GM21737 (cell line): ENCODE measurements around the gene FBN1.

Source experiments
- ATAC-seq: cut with Tn5 transposase; IDR thresholded peaks from one replicate; pipeline ENCODE4 v1.9.1; 2021; ENCODE audit warnings: mild to moderate bottlenecking, moderate library complexity; ENCODE audit not compliant: unreplicated experiment

The FBN1 gene

DNA sequence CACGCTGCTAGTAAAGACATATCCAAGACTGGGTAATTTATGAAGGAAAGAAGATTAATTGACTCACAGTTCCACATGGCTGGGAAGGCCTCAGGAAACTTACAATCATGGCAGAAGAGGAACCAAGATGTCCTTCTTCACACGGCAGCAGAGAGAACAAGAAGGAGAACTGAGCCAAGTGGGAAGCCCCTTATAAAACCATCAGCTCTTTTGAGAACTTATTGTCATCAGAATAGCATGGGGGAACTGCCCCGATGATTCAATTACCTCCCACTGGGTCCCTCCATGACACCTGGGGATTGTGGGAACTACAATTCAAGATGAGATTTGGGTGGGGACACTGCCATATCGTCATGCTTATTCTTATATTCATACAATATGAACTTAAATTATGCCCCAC lies 265.3 kb downstream of the FBN1 start:
- no peak for ATAC-seq

DNA sequence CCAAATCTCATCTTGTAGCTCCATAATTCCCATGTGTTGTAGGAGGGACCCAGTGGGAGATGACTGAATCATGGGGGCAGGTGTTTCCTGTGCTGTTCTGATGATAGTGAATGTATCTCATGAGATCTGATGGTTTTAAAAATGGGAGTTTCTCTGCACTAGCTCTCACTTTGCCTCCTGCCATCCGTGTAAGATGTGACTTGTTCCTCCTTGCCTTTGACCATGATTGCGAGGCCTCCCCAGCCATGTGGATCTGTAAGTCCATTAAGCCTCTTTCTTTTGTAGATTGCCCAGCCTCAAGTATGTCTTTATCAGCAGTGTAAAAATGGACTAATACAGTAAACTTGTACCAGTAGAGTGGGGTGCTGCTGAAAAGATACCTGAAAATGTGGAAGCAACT lies 269.7 kb downstream of the FBN1 start:
- no peak for ATAC-seq

DNA sequence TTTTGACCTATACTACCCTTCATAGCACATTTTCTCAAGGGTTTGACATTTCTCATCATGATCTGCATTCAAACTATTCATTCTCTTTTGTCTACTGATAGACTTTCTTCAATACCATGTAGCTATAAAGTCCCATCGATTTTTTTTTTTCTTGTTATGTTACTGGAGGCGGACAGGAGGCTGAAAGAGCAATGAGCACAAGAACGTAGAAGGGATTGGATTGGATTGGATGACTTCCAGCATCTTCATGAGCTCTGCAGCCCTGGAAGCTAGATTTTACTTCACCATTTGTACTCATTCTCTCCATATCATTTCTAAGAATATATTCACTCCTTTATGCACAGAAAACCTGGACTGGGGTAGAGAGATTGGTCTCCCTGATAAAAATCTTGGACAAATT lies 271.0 kb downstream of the FBN1 start:
- no peak for ATAC-seq

DNA sequence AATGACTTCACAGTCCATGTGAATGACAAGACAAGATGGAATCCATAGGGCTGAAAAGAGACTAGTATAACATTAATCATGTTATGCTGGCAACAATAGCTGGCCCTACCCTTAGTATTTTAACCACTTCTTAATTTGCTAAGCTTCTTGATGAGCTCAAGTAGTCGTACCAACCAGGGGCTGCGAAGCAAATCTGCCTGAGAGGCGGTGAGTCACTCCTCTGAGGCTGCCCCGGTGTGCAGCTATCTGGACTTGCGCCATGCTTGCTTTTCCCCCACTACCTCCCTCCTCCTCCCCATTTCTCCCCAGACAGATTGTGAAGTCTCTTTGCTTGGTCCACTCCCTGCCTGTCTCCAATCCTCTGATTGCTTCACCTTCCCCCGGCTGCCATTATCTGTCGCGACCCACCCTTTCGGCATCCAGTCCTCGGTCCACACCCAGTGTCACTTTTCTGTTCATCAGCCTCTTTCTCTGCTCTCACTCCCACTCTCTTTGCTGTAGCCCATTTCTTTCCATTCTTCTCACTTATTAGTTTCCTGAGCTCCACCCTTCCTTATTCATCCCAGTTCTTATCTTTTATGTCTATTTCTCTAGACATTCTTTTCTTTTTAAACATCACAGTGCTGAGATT lies 271.6 kb downstream of the FBN1 start:
- ATAC-seq: no peak

DNA sequence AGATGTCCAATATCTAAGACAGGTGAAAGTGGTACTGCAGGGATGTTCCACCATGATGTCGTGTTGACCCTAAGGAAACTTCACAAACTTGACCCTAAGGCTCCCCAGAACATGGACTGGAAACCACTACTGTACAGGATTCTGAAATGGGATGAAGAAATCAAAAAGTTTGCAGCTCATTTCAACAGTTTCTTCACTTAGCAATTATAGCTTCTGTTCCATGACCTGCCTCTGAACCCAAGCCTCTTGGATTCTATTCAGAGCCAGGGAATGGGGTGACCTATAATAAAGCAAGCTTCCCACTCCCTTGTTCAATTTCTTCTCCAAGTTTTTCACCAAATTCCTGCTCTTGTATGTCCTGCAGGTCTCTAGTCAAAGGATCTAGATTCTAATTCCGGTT lies 273.5 kb downstream of the FBN1 start:
- ATAC-seq: no peak

DNA sequence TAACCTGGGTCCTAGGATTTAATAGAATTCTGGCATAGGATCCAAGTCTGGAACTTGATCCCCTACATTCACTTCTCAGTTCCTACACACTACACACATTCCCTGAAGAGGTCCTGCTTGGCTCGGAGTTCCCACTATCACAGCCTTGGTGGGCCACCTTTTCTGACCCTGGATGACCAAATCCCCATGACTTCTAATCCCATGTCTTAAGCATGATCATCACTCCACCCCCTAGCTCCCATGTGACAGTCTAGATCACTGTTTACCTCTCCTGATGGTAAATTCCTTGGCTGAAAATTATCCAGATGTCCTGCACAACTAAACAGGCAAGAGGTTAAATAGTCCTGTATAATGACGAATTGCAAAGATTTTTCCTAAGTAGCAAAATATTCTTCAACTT lies 274.0 kb downstream of the FBN1 start:
- no peak for ATAC-seq

DNA sequence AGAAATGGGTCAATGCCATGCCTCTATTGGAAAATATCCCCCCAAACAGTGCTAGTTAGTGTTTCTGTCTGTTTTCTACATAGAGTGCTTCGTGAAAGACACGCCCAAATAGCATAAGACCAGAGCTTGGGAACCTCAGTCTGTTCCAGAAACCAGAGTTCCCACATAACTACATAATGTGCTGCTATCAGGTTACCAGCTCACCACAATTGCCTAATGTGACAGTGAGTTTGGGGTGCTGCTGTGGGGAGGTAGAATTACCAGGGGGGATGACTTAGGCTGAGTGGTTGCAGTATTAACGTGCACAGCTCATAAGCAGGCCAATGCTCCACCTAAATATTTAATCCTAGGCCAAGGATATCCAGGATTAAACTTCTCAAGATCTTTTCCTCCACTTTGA lies 275.0 kb downstream of the FBN1 start:
- no peak for ATAC-seq

DNA sequence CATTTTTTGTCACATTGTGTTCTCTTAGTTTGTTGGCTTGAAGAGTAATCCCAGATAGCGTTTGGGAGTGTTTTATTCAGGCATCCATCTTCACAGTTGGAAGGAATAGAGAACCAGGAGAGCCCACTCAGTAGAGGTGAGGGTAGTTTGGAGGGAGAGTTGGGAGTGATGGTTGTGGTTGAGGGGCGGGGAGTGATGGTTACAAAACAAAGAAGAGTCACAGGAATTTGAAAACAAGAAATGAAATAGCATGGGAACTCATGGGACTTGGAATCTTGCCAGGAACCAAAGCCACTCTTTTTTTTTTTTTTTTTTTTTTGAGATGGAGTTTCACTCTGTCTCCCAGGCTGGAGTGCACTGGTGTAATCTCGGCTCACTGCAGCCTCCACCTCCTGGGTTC lies 278.0 kb downstream of the FBN1 start:
- no peak for ATAC-seq

DNA sequence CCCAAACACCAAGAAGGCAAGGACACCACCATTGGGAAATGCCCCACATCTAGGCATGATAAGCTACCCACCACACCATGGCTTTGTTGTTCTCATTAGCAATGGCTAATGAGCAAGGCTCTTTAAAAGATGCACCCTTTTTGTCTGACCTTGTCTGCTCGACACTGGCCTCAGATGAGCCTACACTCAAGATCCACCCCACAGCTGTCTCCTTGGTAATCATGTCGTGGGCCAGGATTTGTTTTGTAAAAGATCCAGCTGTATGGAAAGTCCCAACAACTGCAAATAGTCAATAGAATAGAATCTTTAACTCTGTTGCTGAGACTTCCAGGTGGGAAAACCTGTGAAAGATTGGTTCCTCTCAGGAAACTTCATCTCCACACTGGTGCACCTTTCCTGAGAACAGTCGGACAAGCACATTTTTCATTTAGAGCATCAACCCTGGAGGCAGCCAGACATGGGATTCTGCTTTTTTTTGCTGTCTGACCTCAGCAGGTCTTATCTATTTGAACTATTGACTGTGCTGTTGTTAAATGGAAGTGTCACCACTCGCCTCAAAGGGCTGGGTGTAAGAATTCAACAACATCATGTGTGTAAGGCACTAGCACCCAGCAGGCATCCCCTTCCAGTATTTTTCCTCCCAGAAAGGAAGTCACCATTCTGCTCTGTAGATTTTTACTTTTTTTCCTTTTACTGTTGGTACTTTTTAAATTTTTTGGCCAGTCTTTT lies 278.8 kb downstream of the FBN1 start:
- ATAC-seq: no peak

DNA sequence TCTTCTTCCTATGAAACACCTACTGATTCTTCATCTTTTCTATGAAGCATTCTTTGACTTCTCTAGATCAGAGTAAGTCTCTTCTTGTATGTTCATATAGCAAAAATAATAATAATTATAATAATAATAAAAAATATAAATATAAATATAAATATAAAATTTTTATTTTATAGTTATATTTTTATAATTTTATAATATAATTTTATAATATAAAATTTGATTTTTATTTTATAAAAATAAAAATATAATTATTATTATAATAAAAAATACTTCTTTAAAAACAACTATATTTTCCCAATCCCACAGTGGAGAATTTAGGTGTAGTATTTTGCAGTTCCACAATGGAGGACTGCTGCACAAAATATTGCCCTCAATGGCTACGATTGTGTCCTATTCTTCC lies 279.9 kb downstream of the FBN1 start:
- ATAC-seq: no peak

DNA sequence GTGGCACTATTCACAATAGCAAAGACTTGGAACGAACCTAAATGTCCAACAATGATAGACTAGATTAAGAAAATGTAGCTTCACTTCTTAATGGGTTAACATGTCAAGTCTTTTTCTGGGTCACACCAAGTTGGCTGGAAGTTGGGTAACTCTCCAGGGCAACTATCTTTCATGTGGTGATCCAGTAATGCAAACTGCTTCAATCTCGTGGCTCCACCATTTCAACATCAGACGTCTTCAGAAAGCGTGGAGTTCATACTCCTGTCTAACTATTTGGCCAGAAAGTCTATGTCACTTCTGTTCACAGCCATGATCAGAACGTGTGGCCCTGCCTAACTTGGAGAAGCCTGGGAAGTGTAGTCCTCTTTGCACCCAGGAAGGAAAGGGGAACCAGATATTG lies 282.0 kb downstream of the FBN1 start:
- no peak for ATAC-seq

DNA sequence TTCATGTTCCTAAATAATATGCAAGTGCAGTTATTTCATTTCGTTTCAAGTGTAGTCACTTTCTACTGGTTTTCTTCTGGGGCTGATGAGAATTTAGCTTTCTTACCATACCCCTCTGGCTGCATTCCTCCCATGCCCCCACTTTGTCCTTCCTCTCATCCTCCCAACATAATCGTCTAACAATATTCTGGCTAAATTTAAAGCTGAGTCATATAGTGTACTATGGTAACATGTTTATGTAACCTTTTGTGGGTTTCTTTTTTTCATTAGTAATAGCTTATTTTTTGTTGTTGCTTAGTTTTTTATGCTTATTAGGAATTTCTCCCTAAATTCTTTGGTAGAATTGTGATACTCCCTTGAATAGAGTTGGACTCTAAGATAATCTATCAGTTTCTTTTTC lies 283.8 kb downstream of the FBN1 start:
- no peak for ATAC-seq

DNA sequence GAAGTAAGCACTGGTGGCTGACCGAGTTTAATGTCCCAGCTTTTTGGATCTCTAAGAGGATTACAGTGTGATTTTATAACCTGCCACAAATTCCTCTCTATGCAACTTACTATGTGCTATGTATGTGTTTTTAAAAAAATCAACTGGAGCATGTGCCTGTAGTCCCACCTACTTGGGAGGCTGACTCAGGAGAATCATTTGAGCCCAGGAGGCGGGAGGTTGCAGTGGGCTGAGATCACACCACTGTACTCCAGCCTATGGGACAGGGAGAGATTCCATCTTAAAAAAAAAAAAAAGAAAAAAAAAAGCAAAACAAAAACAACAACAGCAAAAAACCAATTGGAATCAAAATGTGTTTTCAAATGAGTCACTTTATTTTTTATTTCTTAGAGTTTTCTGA lies 284.7 kb downstream of the FBN1 start:
- ATAC-seq: no peak
